MM.1S (cell line): ENCODE results near the gene ZHX3.
"Not testable (repeated sequence)": the region's sequence is repeated elsewhere in the genome, so short reads cannot be mapped to it uniquely, and the experiment has no call there.

Experiments used
- DNase-seq: peaks from one replicate; pipeline ENCODE4 v3.0.0-alpha.2; 2015
- H2AFZ ChIP-seq: fragments of 300-600 bp; sonication (generic); 2 replicates; pipeline ENCODE4 v1.6.0; 2016; ENCODE audit warnings: antibody characterized with exemption, low read length
- H3F3A ChIP-seq: fragments of 300-600 bp; sonication (generic); 2 replicates; pipeline ENCODE4 v1.6.1; 2016; ENCODE audit warnings: mild to moderate bottlenecking, antibody characterized with exemption, low read length, moderate library complexity, mixed read lengths; ENCODE audit not compliant: insufficient read depth
- H3K27ac ChIP-seq: fragments of 300-600 bp; sonication (generic); 2 replicates; pipeline ENCODE4 v1.5.1; 2016; ENCODE audit warnings: mild to moderate bottlenecking, low read length
- H3K27me3 ChIP-seq: fragments of 300-600 bp; sonication (generic); replicated peaks from 2 replicates; pipeline ENCODE4 v1.6.0; 2016; ENCODE audit warnings: low read length; ENCODE audit not compliant: insufficient read depth
- H3K36me3 ChIP-seq: fragments of 300-600 bp; sonication (generic); replicated peaks from 2 replicates; pipeline ENCODE4 v1.6.1; 2016; ENCODE audit warnings: mild to moderate bottlenecking, low read length, mixed read lengths; ENCODE audit not compliant: insufficient read depth
- H3K4me1 ChIP-seq: fragments of 300-600 bp; sonication (generic); 2 replicates; pipeline ENCODE4 v1.6.1; 2016; ENCODE audit warnings: low read length, mixed read lengths
- H3K4me2 ChIP-seq: fragments of 300-600 bp; sonication (generic); 2 replicates; pipeline ENCODE4 v1.6.0; 2016; ENCODE audit warnings: low read depth, low read length
- H3K4me3 ChIP-seq: fragments of 300-600 bp; sonication (generic); 2 replicates; pipeline ENCODE4 v1.5.1; 2016; ENCODE audit warnings: low read length, mixed read lengths
- H3K79me2 ChIP-seq: fragments of 300-600 bp; sonication (generic); 2 replicates; pipeline ENCODE4 v1.6.1; 2016; ENCODE audit warnings: mixed run types, low read length, mixed read lengths
- H3K9ac ChIP-seq: fragments of 300-600 bp; sonication (generic); 2 replicates; pipeline ENCODE4 v1.6.1; 2016; ENCODE audit warnings: low read length, mixed read lengths
- H3K9me2 ChIP-seq: fragments of 300-600 bp; sonication (generic); replicated peaks from 2 replicates; pipeline ENCODE4 v1.6.1; 2016; ENCODE audit warnings: mild to moderate bottlenecking, low read length, mixed read lengths; ENCODE audit not compliant: insufficient read depth
- H3K9me3 ChIP-seq: fragments of 300-600 bp; sonication (generic); replicated peaks from 2 replicates; pipeline ENCODE4 v1.6.1; 2016; ENCODE audit warnings: mild to moderate bottlenecking, low read length, mixed read lengths; ENCODE audit not compliant: insufficient read depth
- H4K20me1 ChIP-seq: fragments of 300-600 bp; sonication (generic); 2 replicates; pipeline ENCODE4 v1.6.1; 2016; ENCODE audit warnings: mild to moderate bottlenecking, low read length, moderate library complexity, mixed read lengths; ENCODE audit not compliant: insufficient read depth
- CTCF ChIP-seq: fragments of 300-600 bp; sonication (generic); IDR thresholded peaks from 2 replicates; pipeline ENCODE4 v1.5.1; 2016; ENCODE audit warnings: antibody characterized with exemption, low read length, mixed read lengths
- EZH2 ChIP-seq: fragments of 300-600 bp; sonication (generic); optimal IDR thresholded peaks from 2 replicates; pipeline ENCODE3; 2017; ENCODE audit warnings: low read depth, mild to moderate bottlenecking, antibody characterized with exemption, low read length, mixed read lengths
- EZH2phosphoT487 ChIP-seq: fragments of 300-600 bp; sonication (generic); IDR thresholded peaks from 2 replicates; pipeline ENCODE4 v1.6.1; 2018; ENCODE audit warnings: antibody characterized with exemption, low read length

ZHX3 gene

GRCh38 chr20:41135187-41135887 lies 182.2 kb downstream of the ZHX3 start:
- Histone ChIP-seq H3F3A (0 out of 2 replicates have a peak, but pooled peaks cover 8% of the 10 kb centered on the region), H3K9me3 (no peaks in the 10 kb centered on the region), H3K27ac (no peak overlapping the region), H3K4me2 (no peak overlapping the region), H3K4me3 (no peak overlapping the region), H3K9me2 (no peaks in the 10 kb centered on the region), H3K36me3 (no peaks in the 10 kb centered on the region), H3K27me3 (no peaks in the 10 kb centered on the region), H3K4me1 (peaks cover 14% of the 10 kb centered on the region; the same call in 1 of the 2 replicates), H2AFZ (no peak overlapping the region), H3K79me2 (peaks cover 29% of the 10 kb centered on the region), H4K20me1 (no peaks in the 10 kb centered on the region), H3K9ac (no peak overlapping the region)
- DNase-seq, result peak; percentile 62
- TF ChIP-seq CTCF (peak; percentile 94), EZH2phosphoT487 (no peak)

GRCh38 chr20:41134362-41135186 lies 183.0 kb downstream of the ZHX3 start:
- Histone ChIP-seq H3K9me3 (no peaks in the 10 kb centered on the region), H3K79me2 (peaks cover 21% of the 10 kb centered on the region), H3K36me3 (no peaks in the 10 kb centered on the region), H3K27ac (no peak overlapping the region), H3K4me1 (peaks cover 10% of the 10 kb centered on the region; the same call in 1 of the 2 replicates), H3K4me3 (no peak overlapping the region), H2AFZ (no peak overlapping the region), H3F3A (0 out of 2 replicates have a peak, but pooled peaks cover 8% of the 10 kb centered on the region), H3K4me2 (no peak overlapping the region), H4K20me1 (no peaks in the 10 kb centered on the region), H3K27me3 (no peaks in the 10 kb centered on the region), H3K9ac (no peak overlapping the region), H3K9me2 (no peaks in the 10 kb centered on the region)
- TF ChIP-seq EZH2 (no peak), CTCF (no peak), EZH2phosphoT487 (no peak)
- DNase-seq, result no peak

DNA sequence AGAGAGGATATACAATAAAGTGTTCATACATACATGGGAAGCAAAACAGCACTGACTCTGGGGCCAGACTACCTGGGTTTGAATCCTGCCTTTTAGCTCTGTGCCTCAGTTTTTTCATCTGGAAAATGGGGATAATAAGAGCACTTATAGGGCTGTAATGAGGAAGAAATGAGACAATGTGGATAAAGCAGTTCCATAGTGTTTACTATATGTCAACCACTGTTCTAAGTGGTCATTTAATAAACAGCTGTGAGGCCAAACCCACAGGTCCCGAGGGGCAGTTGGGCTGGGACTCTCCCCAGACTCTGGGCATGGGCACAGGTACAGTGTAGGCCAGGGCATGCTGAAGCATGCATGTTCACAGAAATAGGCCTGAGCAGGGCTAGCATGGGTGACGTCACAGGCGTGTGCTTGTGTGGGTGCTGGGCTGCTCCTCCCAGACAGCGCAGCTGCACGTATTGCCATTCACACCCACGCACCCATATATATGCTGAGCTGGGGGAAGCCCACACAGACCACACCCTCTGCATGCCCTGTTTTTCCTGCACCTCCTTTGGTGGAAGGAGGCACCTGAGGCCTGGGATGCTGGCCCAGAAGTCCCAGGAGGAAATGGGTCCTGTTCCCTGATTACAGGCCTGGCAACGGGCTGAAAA lies 183.7 kb downstream of the ZHX3 start:
- Histone ChIP-seq H4K20me1 (no peaks in the 10 kb centered on the region), H2AFZ (no peak overlapping the region), H3F3A (0 out of 2 replicates have a peak, but pooled peaks cover 8% of the 10 kb centered on the region), H3K9ac (no peak overlapping the region), H3K4me3 (no peak overlapping the region), H3K9me2 (no peaks in the 10 kb centered on the region), H3K27me3 (no peaks in the 10 kb centered on the region), H3K9me3 (no peaks in the 10 kb centered on the region), H3K36me3 (no peaks in the 10 kb centered on the region), H3K4me2 (no peak overlapping the region), H3K79me2 (peaks cover 14% of the 10 kb centered on the region), H3K4me1 (peaks cover 4% of the 10 kb centered on the region; the same call in 1 of the 2 replicates), H3K27ac (no peak overlapping the region)
- no peak for DNase-seq
- TF ChIP-seq CTCF, result no peak
- no peak for TF ChIP-seq EZH2
- no peak for TF ChIP-seq EZH2phosphoT487

DNA sequence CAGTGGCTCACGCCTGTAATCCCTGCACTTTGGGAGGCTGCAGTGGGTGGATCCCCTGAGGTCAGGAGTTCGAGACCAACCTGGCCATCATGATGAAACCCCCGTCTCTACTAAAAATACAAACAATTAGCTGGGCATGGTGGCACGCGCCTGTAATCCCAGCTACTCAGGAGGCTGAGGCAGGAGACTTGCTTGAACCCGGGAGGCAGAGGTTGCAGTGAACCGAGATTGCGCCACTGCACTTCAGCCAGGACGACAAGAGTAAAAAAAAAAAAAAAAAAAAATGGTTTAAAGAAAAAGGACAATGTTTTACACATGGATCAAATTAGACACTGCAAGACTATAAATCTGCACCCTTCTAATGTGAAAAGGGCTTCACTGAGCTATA lies 185.1 kb downstream of the ZHX3 start:
- H3K9me3 ChIP-seq, DNase-seq, H3F3A ChIP-seq, H3K9me2 ChIP-seq, H2AFZ ChIP-seq, H3K36me3 ChIP-seq, H3K4me3 ChIP-seq, H3K9ac ChIP-seq, H3K79me2 ChIP-seq, H4K20me1 ChIP-seq, H3K4me2 ChIP-seq, H3K27ac ChIP-seq, H3K4me1 ChIP-seq, H3K27me3 ChIP-seq: not testable (repeated sequence)
